ENCODE data around the gene S100A14.

The S100A14 gene

GRCh38 chr1:153619171-153619570 is 3.0 kb upstream of the S100A14 start:
- no peak overlapping the region for H3K23ac ChIP-seq (ENCODE audit: low read length)
- H3K4me3 ChIP-seq (ENCODE audit: low read depth, low read length), result no peak overlapping the region
- H3K36me3 ChIP-seq (ENCODE audit: control insufficient read depth in 1 of 2, insufficient read depth in 2 of 2, low read length in 2 of 2), result peaks cover 12 to 25% of the 10 kb centered on the region in 2 experiments
- no CpG with 5 or more reads among the region's 6 CpGs for WGBS (ENCODE audit: extremely low coverage, insufficient coverage, insufficient read length)
- H3K4ac ChIP-seq (ENCODE audit: low read depth, low read length), result no peak overlapping the region
- H2AFZ ChIP-seq (ENCODE audit: insufficient read depth, low read length, poor library complexity), result no peak overlapping the region
- H3K4me2 ChIP-seq (ENCODE audit: low read length), result no peak overlapping the region
- H2BK120ac ChIP-seq (ENCODE audit: insufficient read depth, low read length, poor library complexity), result no peak overlapping the region
- H2AK5ac ChIP-seq (ENCODE audit: low read length), result no peak overlapping the region
- no peak overlapping the region for H3K18ac ChIP-seq (ENCODE audit: low read length)
- DNase-seq, result no peak
- H2BK5ac ChIP-seq (ENCODE audit: low read depth, low read length, poor library complexity), result no peak overlapping the region
- no peak overlapping the region for H3K27ac ChIP-seq (ENCODE audit: low read depth, low read length)
- no peak overlapping the region for H4K12ac ChIP-seq (ENCODE audit: low read depth, low read length)
- H3K9ac ChIP-seq (ENCODE audit: low read length), result no peak overlapping the region
- H2BK12ac ChIP-seq (ENCODE audit: low read length), result no peak overlapping the region
- H3K14ac ChIP-seq (ENCODE audit: low read length), result no peak overlapping the region
- H4K8ac ChIP-seq (ENCODE audit: low read depth, low read length), result no peak overlapping the region
- H3K27me3 ChIP-seq (ENCODE audit: insufficient read depth, low read length), result no peaks in the 10 kb centered on the region
- H3K4me1 ChIP-seq (ENCODE audit: control insufficient read depth in 1 of 2, insufficient read depth in 2 of 2, low read length in 2 of 2), result peaks cover 13 to 14% of the 10 kb centered on the region in 2 experiments
- no peaks in the 10 kb centered on the region for H3K79me2 ChIP-seq (ENCODE audit: control insufficient read depth, insufficient read depth, low read length, poor library complexity)
- peaks cover 9% of the 10 kb centered on the region for H3K79me1 ChIP-seq (ENCODE audit: low read length)
- H3K9me3 ChIP-seq (ENCODE audit: insufficient read depth, low read depth, low read length), result no peaks in the 10 kb centered on the region
- no peak overlapping the region for H4K91ac ChIP-seq (ENCODE audit: low read depth, low read length)

GRCh38 chr1:153617663-153618062 is 1.5 kb upstream of the S100A14 start:
- no CpG with 5 or more reads among the region's 6 CpGs for WGBS (ENCODE audit: extremely low coverage, insufficient coverage, insufficient read length)
- H3K9ac ChIP-seq (ENCODE audit: low read length), result no peak overlapping the region
- peaks cover 15 to 22% of the 10 kb centered on the region in 2 experiments for H3K4me1 ChIP-seq (ENCODE audit: control insufficient read depth in 1 of 2, insufficient read depth in 2 of 2, low read length in 2 of 2)
- no peak overlapping the region for H2AK5ac ChIP-seq (ENCODE audit: low read length)
- peak overlapping the region; percentile 83 for H4K91ac ChIP-seq (ENCODE audit: low read depth, low read length)
- no peak overlapping the region for H3K27ac ChIP-seq (ENCODE audit: low read depth, low read length)
- peaks cover 11% of the 10 kb centered on the region for H3K79me1 ChIP-seq (ENCODE audit: low read length)
- no peak overlapping the region for H3K23ac ChIP-seq (ENCODE audit: low read length)
- H2BK12ac ChIP-seq (ENCODE audit: low read length), result no peak overlapping the region
- H2BK120ac ChIP-seq (ENCODE audit: insufficient read depth, low read length, poor library complexity), result no peak overlapping the region
- no peak overlapping the region for H3K4ac ChIP-seq (ENCODE audit: low read depth, low read length)
- H3K14ac ChIP-seq (ENCODE audit: low read length), result no peak overlapping the region
- H2BK5ac ChIP-seq (ENCODE audit: low read depth, low read length, poor library complexity), result no peak overlapping the region
- H3K79me2 ChIP-seq (ENCODE audit: control insufficient read depth, insufficient read depth, low read length, poor library complexity), result no peaks in the 10 kb centered on the region
- H3K4me2 ChIP-seq (ENCODE audit: low read length), result no peak overlapping the region
- peak overlapping the region; percentile 31 for H4K8ac ChIP-seq (ENCODE audit: low read depth, low read length)
- H3K4me3 ChIP-seq (ENCODE audit: low read depth, low read length), result no peak overlapping the region
- peak; percentile 56 to 83 for DNase-seq
- H3K9me3 ChIP-seq (ENCODE audit: insufficient read depth, low read depth, low read length), result no peaks in the 10 kb centered on the region
- no peak overlapping the region for H3K18ac ChIP-seq (ENCODE audit: low read length)
- H2AFZ ChIP-seq (ENCODE audit: insufficient read depth, low read length, poor library complexity), result no peak overlapping the region
- no peaks in the 10 kb centered on the region for H3K27me3 ChIP-seq (ENCODE audit: insufficient read depth, low read length)
- no peak overlapping the region for H4K12ac ChIP-seq (ENCODE audit: low read depth, low read length)
- H3K36me3 ChIP-seq (ENCODE audit: control insufficient read depth in 1 of 2, insufficient read depth in 2 of 2, low read length in 2 of 2), result peaks cover 10 to 17% of the 10 kb centered on the region in 2 experiments

GRCh38 chr1:153616917-153617311 is 789 bp upstream of the S100A14 start:
- peak overlapping the region; percentile 81 for H2AK5ac ChIP-seq (ENCODE audit: low read length)
- no peak overlapping the region for H4K12ac ChIP-seq (ENCODE audit: low read depth, low read length)
- no peak overlapping the region for H3K9ac ChIP-seq (ENCODE audit: low read length)
- peak overlapping the region; percentile 76 for H2BK12ac ChIP-seq (ENCODE audit: low read length)
- WGBS (ENCODE audit: extremely low coverage, insufficient coverage, insufficient read length), result no CpG with 5 or more reads among the region's 5 CpGs
- H3K79me2 ChIP-seq (ENCODE audit: control insufficient read depth, insufficient read depth, low read length, poor library complexity), result no peaks in the 10 kb centered on the region
- no peak overlapping the region for H3K27ac ChIP-seq (ENCODE audit: low read depth, low read length)
- peak overlapping the region; percentile 61 for H2BK120ac ChIP-seq (ENCODE audit: insufficient read depth, low read length, poor library complexity)
- H3K4me3 ChIP-seq (ENCODE audit: low read depth, low read length), result no peak overlapping the region
- H3K36me3 ChIP-seq (ENCODE audit: control insufficient read depth in 1 of 2, insufficient read depth in 2 of 2, low read length in 2 of 2), result peaks cover 10 to 13% of the 10 kb centered on the region in 2 experiments
- H2AFZ ChIP-seq (ENCODE audit: insufficient read depth, low read length, poor library complexity), result peak overlapping the region; percentile 19
- H3K79me1 ChIP-seq (ENCODE audit: low read length), result peaks cover 16% of the 10 kb centered on the region
- peak overlapping the region; percentile 38 for H3K18ac ChIP-seq (ENCODE audit: low read length)
- no peaks in the 10 kb centered on the region for H3K9me3 ChIP-seq (ENCODE audit: insufficient read depth, low read depth, low read length)
- H3K4ac ChIP-seq (ENCODE audit: low read depth, low read length), result no peak overlapping the region
- DNase-seq, result no peak
- H3K14ac ChIP-seq (ENCODE audit: low read length), result peak overlapping the region; percentile 44
- H3K4me2 ChIP-seq (ENCODE audit: low read length), result no peak overlapping the region
- no peak overlapping the region for H2BK5ac ChIP-seq (ENCODE audit: low read depth, low read length, poor library complexity)
- H4K91ac ChIP-seq (ENCODE audit: low read depth, low read length), result peak overlapping the region; percentile 83
- H3K27me3 ChIP-seq (ENCODE audit: insufficient read depth, low read length), result no peaks in the 10 kb centered on the region
- H3K23ac ChIP-seq (ENCODE audit: low read length), result no peak overlapping the region
- H3K4me1 ChIP-seq (ENCODE audit: control insufficient read depth in 1 of 2, insufficient read depth in 2 of 2, low read length in 2 of 2), result peaks cover 17 to 26% of the 10 kb centered on the region in 2 experiments
- H4K8ac ChIP-seq (ENCODE audit: low read depth, low read length), result peak overlapping the region; percentile 62

- no peak overlapping the region for H2BK5ac ChIP-seq (ENCODE audit: low read depth, low read length, poor library complexity)
- no CpG with 5 or more reads among the region's 2 CpGs for WGBS (ENCODE audit: extremely low coverage, insufficient coverage, insufficient read length)
- DNase-seq, result no peak
- peak overlapping the region; percentile 0 for H2AK5ac ChIP-seq (ENCODE audit: low read length)
- no peak overlapping the region for H3K4me2 ChIP-seq (ENCODE audit: low read length)
- no peak overlapping the region for H3K14ac ChIP-seq (ENCODE audit: low read length)
- no peak overlapping the region for H3K4me3 ChIP-seq (ENCODE audit: low read depth, low read length)
- no peak overlapping the region for H4K91ac ChIP-seq (ENCODE audit: low read depth, low read length)
- no peak overlapping the region for H3K23ac ChIP-seq (ENCODE audit: low read length)
- H3K4ac ChIP-seq (ENCODE audit: low read depth, low read length), result no peak overlapping the region
- H3K18ac ChIP-seq (ENCODE audit: low read length), result peak overlapping the region; percentile 23
- H4K8ac ChIP-seq (ENCODE audit: low read depth, low read length), result no peak overlapping the region
- H2AFZ ChIP-seq (ENCODE audit: insufficient read depth, low read length, poor library complexity), result no peak overlapping the region
- no peaks in the 10 kb centered on the region for H3K79me2 ChIP-seq (ENCODE audit: control insufficient read depth, insufficient read depth, low read length, poor library complexity)
- no peaks in the 10 kb centered on the region for H3K27me3 ChIP-seq (ENCODE audit: insufficient read depth, low read length)
- H2BK120ac ChIP-seq (ENCODE audit: insufficient read depth, low read length, poor library complexity), result no peak overlapping the region
- H3K9ac ChIP-seq (ENCODE audit: low read length), result no peak overlapping the region
- no peak overlapping the region for H4K12ac ChIP-seq (ENCODE audit: low read depth, low read length)
- no peaks in the 10 kb centered on the region for H3K9me3 ChIP-seq (ENCODE audit: insufficient read depth, low read depth, low read length)
- H3K27ac ChIP-seq (ENCODE audit: low read depth, low read length), result no peak overlapping the region
- H3K36me3 ChIP-seq (ENCODE audit: control insufficient read depth in 1 of 2, insufficient read depth in 2 of 2, low read length in 2 of 2), result peaks cover 8 to 13% of the 10 kb centered on the region in 2 experiments
- H3K79me1 ChIP-seq (ENCODE audit: low read length), result peaks cover 16% of the 10 kb centered on the region
- H3K4me1 ChIP-seq (ENCODE audit: control insufficient read depth in 1 of 2, insufficient read depth in 2 of 2, low read length in 2 of 2), result peaks cover 27 to 33% of the 10 kb centered on the region in 2 experiments
- no peak overlapping the region for H2BK12ac ChIP-seq (ENCODE audit: low read length)
Observed at GRCh38 chr1:153615406-153615805, 719 bp downstream of the S100A14 start.
